Measurements from ENCODE around the gene COQ8B.
A peak's percentile ranks its signal among the peaks of the same experiment; 100 is the strongest.

COQ8B gene

GRCh38 chr19:40717880-40718773 is 1.4 kb upstream of the COQ8B start:
- no peak for DNase-seq (ENCODE audit: low read depth in 1 of 2, low spot score in 1 of 2)

GRCh38 chr19:40717325-40717879 is 716 bp upstream of the COQ8B start:
- no peak for DNase-seq (ENCODE audit: low read depth in 1 of 2, low spot score in 1 of 2)

GRCh38 chr19:40716031-40716481 is 630 bp downstream of the COQ8B start:
- peak; percentile 12 to 49 for DNase-seq (ENCODE audit: low read depth in 1 of 2, low spot score in 1 of 2)

GRCh38 chr19:40714441-40715299 is 2.0 kb downstream of the COQ8B start:
- DNase-seq (ENCODE audit: low read depth in 1 of 2, low spot score in 1 of 2), result peak; percentile 85 to 87

- DNase-seq (ENCODE audit: low read depth in 1 of 2, low spot score in 1 of 2), result no peak
Observed at GRCh38 chr19:40713939-40714338, 2.7 kb downstream of the COQ8B start.

- no peak for DNase-seq (ENCODE audit: low read depth in 1 of 2, low spot score in 1 of 2)
Observed at GRCh38 chr19:40709817-40710216, 6.9 kb downstream of the COQ8B start.

GRCh38 chr19:40707615-40708014 is 9.1 kb downstream of the COQ8B start:
- no peak for DNase-seq (ENCODE audit: low read depth in 1 of 2, low spot score in 1 of 2)

- no peak for DNase-seq (ENCODE audit: low read depth in 1 of 2, low spot score in 1 of 2)
Observed at GRCh38 chr19:40705950-40706619, 10.6 kb downstream of the COQ8B start.

GRCh38 chr19:40705362-40705651 is 11.4 kb downstream of the COQ8B start:
- no peak for DNase-seq (ENCODE audit: low read depth in 1 of 2, low spot score in 1 of 2)

- no peak for DNase-seq (ENCODE audit: low read depth in 1 of 2, low spot score in 1 of 2)
Observed at GRCh38 chr19:40704491-40705361, 12.0 kb downstream of the COQ8B start.

- no peak for DNase-seq (ENCODE audit: low read depth in 1 of 2, low spot score in 1 of 2)
Observed at GRCh38 chr19:40703029-40703755, 13.5 kb downstream of the COQ8B start.

GRCh38 chr19:40702337-40703012 is 14.2 kb downstream of the COQ8B start:
- no peak for DNase-seq (ENCODE audit: low read depth in 1 of 2, low spot score in 1 of 2)

- no peak for DNase-seq (ENCODE audit: low read depth in 1 of 2, low spot score in 1 of 2)
Observed at GRCh38 chr19:40701758-40702157, 14.9 kb downstream of the COQ8B start.

- DNase-seq (ENCODE audit: low read depth in 1 of 2, low spot score in 1 of 2), result no peak
Observed at GRCh38 chr19:40700083-40700482, 16.6 kb downstream of the COQ8B start.

- no peak for DNase-seq (ENCODE audit: low read depth in 1 of 2, low spot score in 1 of 2)
Observed at GRCh38 chr19:40697007-40697406, 19.7 kb downstream of the COQ8B start.

GRCh38 chr19:40695881-40696280 is 20.8 kb downstream of the COQ8B start:
- DNase-seq (ENCODE audit: low read depth in 1 of 2, low spot score in 1 of 2), result no peak

GRCh38 chr19:40693896-40694295 is 22.8 kb downstream of the COQ8B start:
- no peak for DNase-seq (ENCODE audit: low read depth in 1 of 2, low spot score in 1 of 2)

GRCh38 chr19:40693150-40693788 is 23.4 kb downstream of the COQ8B start:
- no peak for DNase-seq (ENCODE audit: low read depth in 1 of 2, low spot score in 1 of 2)

- DNase-seq (ENCODE audit: low read depth in 1 of 2, low spot score in 1 of 2), result no peak
Observed at GRCh38 chr19:40692212-40692551, 24.5 kb downstream of the COQ8B start.

Data from activated T-helper 1 cell treated with anti-CD3 and anti-CD28 coated beads, Interleukin-2, amount 50 U/mL, for 16 hours (primary cell).